Glutamatergic neuron (in vitro differentiated cells): ENCODE results near the gene ARHGAP10. TPM values are rescaled to one million over a fixed set of nuclear protein-coding genes. Genes with fewer than 3 reads are reported as not detected.
A peak's percentile ranks its signal among the peaks of the same experiment; 100 is the strongest.

ENCODE experiments used
- DNase-seq: peaks from one replicate; pipeline ENCODE4 v3.0.0; 2022
- H3K27ac Mint-ChIP-seq: one replicate; pipeline ENCODE4 v1.8.0; 2020; ENCODE audit warnings: mild to moderate bottlenecking, mixed read lengths, inconsistent platforms; ENCODE audit not compliant: unreplicated experiment
- H3K27me3 Mint-ChIP-seq: one replicate; pipeline ENCODE4 v1.8.0; 2020; ENCODE audit warnings: mild to moderate bottlenecking, moderate library complexity, mixed read lengths, inconsistent platforms; ENCODE audit not compliant: unreplicated experiment
- H3K36me3 Mint-ChIP-seq: one replicate; pipeline ENCODE4 v1.8.0; 2020; ENCODE audit warnings: mild to moderate bottlenecking, mixed read lengths, inconsistent platforms; ENCODE audit not compliant: unreplicated experiment
- H3K4me1 Mint-ChIP-seq: one replicate; pipeline ENCODE4 v1.8.0; 2020; ENCODE audit warnings: mild to moderate bottlenecking, low read depth, mixed read lengths, inconsistent platforms; ENCODE audit not compliant: unreplicated experiment
- H3K4me3 Mint-ChIP-seq: one replicate; pipeline ENCODE4 v1.8.0; 2020; ENCODE audit warnings: mild to moderate bottlenecking, mixed read lengths, inconsistent platforms; ENCODE audit not compliant: unreplicated experiment
- H3K9me3 Mint-ChIP-seq: one replicate; pipeline ENCODE4 v1.8.0; 2020; ENCODE audit warnings: mild to moderate bottlenecking, moderate library complexity, mixed read lengths, inconsistent platforms; ENCODE audit not compliant: unreplicated experiment
- total RNA-seq: library from RNA; stranded (reverse); fragmentation: NEBNext Ultra II Directional; extraction: Animal tissue kit (Norgen Biotek cat#: 25700); gene quantifications from one replicate; pipeline ENCODE4 v1.2.1, GENCODE V29; 2021; ENCODE audit not compliant: unreplicated experiment
- TF ChIP-seq, protein P1 (sequence below): fragments of 200-600 bp; sonication (generic); IDR thresholded peaks from one replicate; pipeline ENCODE4 v1.5.0; 2021; ENCODE audit not compliant: partially characterized antibody, unreplicated experiment

The ARHGAP10 gene
- total RNA-seq, 1 donor from 2014 or later, result 19.7 TPM

DNA sequence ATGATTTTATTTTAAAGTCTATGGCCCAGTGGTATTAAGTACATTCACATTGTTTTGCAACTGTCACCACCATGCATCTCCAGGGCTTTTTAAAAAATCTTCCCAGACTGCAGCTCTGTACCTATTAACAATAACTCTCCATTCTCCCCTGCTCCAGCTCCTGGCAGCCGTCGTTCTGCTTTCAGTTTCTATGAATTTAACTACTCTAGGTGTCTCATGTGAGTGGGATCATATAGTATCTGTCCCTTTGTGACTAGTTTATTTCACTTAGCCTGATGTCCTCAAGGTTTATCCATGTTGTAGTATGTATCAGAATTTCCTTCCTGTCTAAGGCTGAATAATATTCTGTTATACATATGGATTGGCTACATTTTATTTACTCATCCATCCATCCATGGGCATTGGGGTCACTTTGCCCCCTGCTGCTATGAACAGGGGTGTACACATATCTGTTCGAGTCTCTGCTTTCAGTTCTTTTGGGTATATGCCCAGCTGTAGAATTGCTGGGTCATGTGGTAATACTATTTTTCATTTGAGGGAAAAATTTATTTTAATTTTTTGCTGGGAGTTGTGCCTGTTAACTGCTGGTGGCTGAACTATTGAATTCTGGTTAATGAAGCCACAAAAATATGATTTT lies 131.3 kb downstream of the ARHGAP10 start:
- H3K27ac Mint-ChIP-seq, result peak overlapping the region; percentile 5
- TF ChIP-seq, protein P1, sequence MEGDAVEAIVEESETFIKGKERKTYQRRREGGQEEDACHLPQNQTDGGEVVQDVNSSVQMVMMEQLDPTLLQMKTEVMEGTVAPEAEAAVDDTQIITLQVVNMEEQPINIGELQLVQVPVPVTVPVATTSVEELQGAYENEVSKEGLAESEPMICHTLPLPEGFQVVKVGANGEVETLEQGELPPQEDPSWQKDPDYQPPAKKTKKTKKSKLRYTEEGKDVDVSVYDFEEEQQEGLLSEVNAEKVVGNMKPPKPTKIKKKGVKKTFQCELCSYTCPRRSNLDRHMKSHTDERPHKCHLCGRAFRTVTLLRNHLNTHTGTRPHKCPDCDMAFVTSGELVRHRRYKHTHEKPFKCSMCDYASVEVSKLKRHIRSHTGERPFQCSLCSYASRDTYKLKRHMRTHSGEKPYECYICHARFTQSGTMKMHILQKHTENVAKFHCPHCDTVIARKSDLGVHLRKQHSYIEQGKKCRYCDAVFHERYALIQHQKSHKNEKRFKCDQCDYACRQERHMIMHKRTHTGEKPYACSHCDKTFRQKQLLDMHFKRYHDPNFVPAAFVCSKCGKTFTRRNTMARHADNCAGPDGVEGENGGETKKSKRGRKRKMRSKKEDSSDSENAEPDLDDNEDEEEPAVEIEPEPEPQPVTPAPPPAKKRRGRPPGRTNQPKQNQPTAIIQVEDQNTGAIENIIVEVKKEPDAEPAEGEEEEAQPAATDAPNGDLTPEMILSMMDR, result peak; percentile 16
- H3K4me3 Mint-ChIP-seq, result no peak overlapping the region
- no peaks in the 10 kb centered on the region for H3K27me3 Mint-ChIP-seq
- no peak for DNase-seq
- H3K36me3 Mint-ChIP-seq, result no peaks in the 10 kb centered on the region
- H3K4me1 Mint-ChIP-seq, result peaks cover 15% of the 10 kb centered on the region
- H3K9me3 Mint-ChIP-seq, result no peaks in the 10 kb centered on the region

DNA sequence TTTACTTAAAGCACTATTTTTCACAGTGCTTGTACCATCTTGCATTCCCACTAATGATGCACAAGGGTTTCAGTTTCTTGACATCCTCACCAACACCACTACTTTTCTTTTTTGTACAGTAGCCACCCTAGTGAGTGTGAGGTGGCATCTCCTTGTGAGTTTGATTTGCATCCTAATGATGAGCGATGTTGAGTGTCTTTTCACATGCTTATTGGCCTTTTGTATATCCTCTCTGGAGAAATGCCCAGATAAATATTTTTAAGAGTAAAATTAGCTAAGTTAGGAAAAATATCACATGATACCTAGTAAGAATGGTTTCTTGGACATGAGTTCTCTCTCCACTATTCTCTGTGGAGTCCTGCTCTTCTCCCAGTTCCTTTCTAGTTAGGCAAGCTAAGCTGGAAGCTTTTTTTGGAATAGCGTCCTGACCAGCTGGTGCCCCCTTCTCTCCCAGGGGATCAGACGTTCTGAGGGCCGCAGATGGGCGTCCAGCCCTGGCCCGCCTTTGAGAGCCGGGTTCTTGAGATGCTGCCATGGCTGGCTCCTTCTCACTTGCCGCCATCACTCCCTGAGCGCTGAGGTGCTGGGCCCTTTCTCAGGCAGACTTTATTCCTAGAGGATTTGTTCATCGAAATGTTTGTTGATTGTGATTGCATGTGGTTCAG lies 132.1 kb downstream of the ARHGAP10 start:
- no peaks in the 10 kb centered on the region for H3K9me3 Mint-ChIP-seq
- no peaks in the 10 kb centered on the region for H3K27me3 Mint-ChIP-seq
- H3K4me3 Mint-ChIP-seq, result no peak overlapping the region
- peak; percentile 35 for DNase-seq
- peaks cover 13% of the 10 kb centered on the region for H3K4me1 Mint-ChIP-seq
- TF ChIP-seq, protein P1, result no peak
- peak overlapping the region; percentile 63 for H3K27ac Mint-ChIP-seq
- no peaks in the 10 kb centered on the region for H3K36me3 Mint-ChIP-seq

DNA sequence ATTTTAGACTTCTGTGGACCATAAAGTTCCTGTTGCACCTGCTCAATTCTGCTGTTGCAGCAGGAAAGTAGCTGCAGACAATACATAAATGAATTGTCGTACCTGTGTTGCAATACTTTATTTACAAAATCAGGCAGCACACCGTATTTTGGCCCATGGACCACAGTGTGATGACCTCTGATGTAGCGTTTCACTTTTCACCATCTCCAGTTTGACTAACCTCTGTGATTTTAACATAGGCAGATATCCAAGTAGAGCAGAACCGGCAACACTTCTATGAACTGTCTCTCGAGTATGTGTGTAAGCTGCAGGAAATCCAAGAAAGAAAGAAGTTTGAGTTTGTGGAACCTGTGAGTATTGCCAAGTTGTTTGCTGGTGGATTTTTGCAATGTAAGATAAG lies 132.7 kb downstream of the ARHGAP10 start:
- H3K36me3 Mint-ChIP-seq, result no peaks in the 10 kb centered on the region
- no peaks in the 10 kb centered on the region for H3K9me3 Mint-ChIP-seq
- TF ChIP-seq, protein P1, result no peak
- H3K27me3 Mint-ChIP-seq, result peaks cover 2% of the 10 kb centered on the region
- no peak for DNase-seq
- no peak overlapping the region for H3K4me3 Mint-ChIP-seq
- peaks cover 13% of the 10 kb centered on the region for H3K4me1 Mint-ChIP-seq
- H3K27ac Mint-ChIP-seq, result no peak overlapping the region

DNA sequence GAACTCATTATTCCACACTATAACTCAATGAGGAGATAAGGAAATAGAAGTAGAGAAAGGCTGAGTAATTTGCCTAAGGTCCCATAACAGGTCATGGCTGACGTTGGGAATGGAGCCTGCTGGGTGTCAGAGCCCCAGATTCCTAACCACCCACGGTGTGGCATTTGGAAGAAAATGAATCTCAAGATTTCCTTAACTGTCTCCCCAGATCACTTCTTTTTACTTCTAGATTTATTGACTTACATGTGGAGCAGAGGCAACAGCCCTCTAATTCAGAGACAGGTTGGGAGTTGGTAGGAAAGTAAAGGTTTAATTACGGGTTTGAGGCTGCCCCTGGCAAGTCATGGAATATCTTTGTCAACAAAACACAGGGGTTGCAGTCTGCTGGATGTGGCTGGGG lies 134.0 kb downstream of the ARHGAP10 start:
- H3K27ac Mint-ChIP-seq, result no peak overlapping the region
- H3K27me3 Mint-ChIP-seq, result peaks cover 2% of the 10 kb centered on the region
- no peak for DNase-seq
- TF ChIP-seq, protein P1, result no peak
- peaks cover 13% of the 10 kb centered on the region for H3K4me1 Mint-ChIP-seq
- no peaks in the 10 kb centered on the region for H3K36me3 Mint-ChIP-seq
- H3K4me3 Mint-ChIP-seq, result no peak overlapping the region
- H3K9me3 Mint-ChIP-seq, result no peaks in the 10 kb centered on the region
